HUDEP-2 (cell line): ENCODE measurements around the gene CAMSAP2.

Experiments
- DNase-seq, 76 experiments: peaks; one replicate each; lab custom pipeline; 2025; ENCODE audit not compliant: unreplicated experiment in 76 of 76; lab: John Stamatoyannopoulos, UW

Gene CAMSAP2

GRCh38 chr1:200874694-200875093, 136.0 kb downstream of the CAMSAP2 start:
- DNase-seq = no peak

- DNase-seq = no peak
These were observed 136.7 kb downstream of the CAMSAP2 start for GRCh38 chr1:200875416-200875815.

GRCh38 chr1:200877010-200877409, 138.3 kb downstream of the CAMSAP2 start:
- no peak for DNase-seq

- DNase-seq = no peak
These were observed 139.3 kb downstream of the CAMSAP2 start for GRCh38 chr1:200877839-200878551.

GRCh38 chr1:200880212-200880611, 141.5 kb downstream of the CAMSAP2 start:
- no peak for DNase-seq

- DNase-seq = no peak
These were observed 144.4 kb downstream of the CAMSAP2 start for GRCh38 chr1:200883118-200883517.

GRCh38 chr1:200885623-200886402, 147.1 kb downstream of the CAMSAP2 start:
- no peak for DNase-seq

- DNase-seq = no peak
These were observed 147.9 kb downstream of the CAMSAP2 start for GRCh38 chr1:200886594-200886993.

GRCh38 chr1:200887036-200887435, 148.3 kb downstream of the CAMSAP2 start:
- DNase-seq = no peak

- DNase-seq = no peak
These were observed 149.2 kb downstream of the CAMSAP2 start for GRCh38 chr1:200887772-200888348.

- DNase-seq = no peak
These were observed 149.7 kb downstream of the CAMSAP2 start for GRCh38 chr1:200888349-200888838.

- DNase-seq = no peak
These were observed 150.9 kb downstream of the CAMSAP2 start for GRCh38 chr1:200889571-200889970.

- no peak for DNase-seq
These were observed 151.3 kb downstream of the CAMSAP2 start for GRCh38 chr1:200890027-200890426.

- DNase-seq = no peak
These were observed 152.4 kb downstream of the CAMSAP2 start for GRCh38 chr1:200890818-200891773.

- no peak for DNase-seq
These were observed 153.1 kb downstream of the CAMSAP2 start for GRCh38 chr1:200891774-200892157.

- DNase-seq = no peak
These were observed 153.9 kb downstream of the CAMSAP2 start for GRCh38 chr1:200892546-200892945.

- no peak for DNase-seq
These were observed 154.3 kb downstream of the CAMSAP2 start for GRCh38 chr1:200892958-200893357.

GRCh38 chr1:200893411-200893901, 154.8 kb downstream of the CAMSAP2 start:
- DNase-seq = no peak

- no peak for DNase-seq
These were observed 156.2 kb downstream of the CAMSAP2 start, which contains the start of gene INAVA for GRCh38 chr1:200894712-200895442. Gene INAVA, plus strand, starts transcription at chr1:200894900. Its CDS starts 3,501 bp downstream, at chr1:200898401.

GRCh38 chr1:200895443-200895789, 156.7 kb downstream of the CAMSAP2 start:
- DNase-seq = no peak
